K562 (cell line): ENCODE results near the gene IBA57. TPM values are rescaled to one million over a fixed set of nuclear protein-coding genes. Genes with fewer than 3 reads are reported as not detected.

Source experiments
- CEBPG ChIP-seq, 3 experiments: fragments of 200-800 bp in 1 of 3; sonication (Bioruptor generic) in 1 of 3; sonication (generic) in 1 of 3; formaldehyde crosslinking in 1 of 3; IDR thresholded peaks in 2 of 3; conservative IDR thresholded peaks in 1 of 3; 2 replicates each; pipeline versions ENCODE4 v1.6.1 to v1.8.0; 2016 to 2022; ENCODE audit warnings: missing compliant biosample characterization in 2 of 3, missing genetic modification characterization in 2 of 3, mild to moderate bottlenecking in 1 of 3, missing genetic modification reagents in 1 of 3
- IRF9 ChIP-seq: fragments of 450-650 bp; IDR thresholded peaks from 2 replicates; pipeline ENCODE4 v1.6.1; 2016; ENCODE audit warnings: missing biosample characterization, missing genetic modification characterization
- MAFF ChIP-seq: IDR thresholded peaks from 2 replicates; pipeline ENCODE4 v1.6.1; 2012; ENCODE audit warnings: low read length, improper control_type of control experiment
- MGA ChIP-seq: fragments of 450-650 bp; IDR thresholded peaks from 2 replicates; pipeline ENCODE4 v1.6.1; 2016; ENCODE audit warnings: mild to moderate bottlenecking, moderate library complexity
- POLR2B ChIP-seq: fragments of 450-650 bp; IDR thresholded peaks from 2 replicates; pipeline ENCODE4 v1.6.1; 2018; ENCODE audit warnings: low read depth; ENCODE audit not compliant: partially characterized antibody
- RFX5 ChIP-seq: IDR thresholded peaks from 2 replicates; pipeline ENCODE4 v1.6.1; 2011; ENCODE audit warnings: low read depth, mild to moderate bottlenecking, improper control_type of control experiment, low read length
- ZNF431 ChIP-seq: sonication (generic); formaldehyde crosslinking; IDR thresholded peaks from 2 replicates; pipeline ENCODE4 v1.8.0; 2022; ENCODE audit warnings: mild to moderate bottlenecking, missing genetic modification reagents
- ZNF449 ChIP-seq: fragments of 250-450 bp; sonication (Bioruptor Pico); IDR thresholded peaks from 2 replicates; pipeline ENCODE4 v1.8.0; 2022; ENCODE audit warnings: moderate library complexity, mild to moderate bottlenecking, inconsistent platforms
- ZNF699 ChIP-seq: fragments of 250-450 bp; sonication (Bioruptor Pico); IDR thresholded peaks from 2 replicates; pipeline ENCODE4 v1.8.0; 2021; ENCODE audit warnings: mild to moderate bottlenecking, moderate library complexity; ENCODE audit not compliant: insufficient replicate concordance
- polyA plus RNA-seq, 8 experiments: library from polyadenylated mRNA; depleted of rRNA in 4 of 8; stranded (reverse) in 5 of 8; unstranded in 3 of 8; fragments of >200 nt; fragmentation: Nextera tagmentation in 2 of 8; fragmentation: Illumina TruSeq in 1 of 8; extraction: Ambion mirVana in 2 of 8; extraction: Trizol in 1 of 8; gene quantifications; 2 replicates each; pipeline versions ENCODE4 v1.2.1 to v1.2.3, GENCODE V29; 2011 to 2014; ENCODE audit warnings: inconsistent platforms in 1 of 8, missing spikeins in 1 of 8
- total RNA-seq, 7 experiments: library from RNA; depleted of rRNA in 6 of 7; stranded (reverse); fragments of >200 nt in 6 of 7; fragmentation: Illumina TruSeq in 2 of 7; extraction: Trizol in 2 of 7; gene quantifications; 2 replicates each; pipeline versions ENCODE4 v1.2.1 to v1.2.3, GENCODE V29; 2011 to 2021; ENCODE audit warnings: low replicate concordance in 1 of 7
- TF ChIP-seq, protein P1 (sequence below): sonication (generic); formaldehyde crosslinking; IDR thresholded peaks from 2 replicates; pipeline ENCODE4 v1.9.0; 2022; ENCODE audit warnings: mild to moderate bottlenecking, missing genetic modification reagents

IBA57 gene
- total and polyA plus RNA-seq, 9 of the 15 experiments (the other 6 are each of a cell fraction or from before 2014, with no cell fraction given) = 0.77 to 15.5 (median 2.7) TPM

DNA sequence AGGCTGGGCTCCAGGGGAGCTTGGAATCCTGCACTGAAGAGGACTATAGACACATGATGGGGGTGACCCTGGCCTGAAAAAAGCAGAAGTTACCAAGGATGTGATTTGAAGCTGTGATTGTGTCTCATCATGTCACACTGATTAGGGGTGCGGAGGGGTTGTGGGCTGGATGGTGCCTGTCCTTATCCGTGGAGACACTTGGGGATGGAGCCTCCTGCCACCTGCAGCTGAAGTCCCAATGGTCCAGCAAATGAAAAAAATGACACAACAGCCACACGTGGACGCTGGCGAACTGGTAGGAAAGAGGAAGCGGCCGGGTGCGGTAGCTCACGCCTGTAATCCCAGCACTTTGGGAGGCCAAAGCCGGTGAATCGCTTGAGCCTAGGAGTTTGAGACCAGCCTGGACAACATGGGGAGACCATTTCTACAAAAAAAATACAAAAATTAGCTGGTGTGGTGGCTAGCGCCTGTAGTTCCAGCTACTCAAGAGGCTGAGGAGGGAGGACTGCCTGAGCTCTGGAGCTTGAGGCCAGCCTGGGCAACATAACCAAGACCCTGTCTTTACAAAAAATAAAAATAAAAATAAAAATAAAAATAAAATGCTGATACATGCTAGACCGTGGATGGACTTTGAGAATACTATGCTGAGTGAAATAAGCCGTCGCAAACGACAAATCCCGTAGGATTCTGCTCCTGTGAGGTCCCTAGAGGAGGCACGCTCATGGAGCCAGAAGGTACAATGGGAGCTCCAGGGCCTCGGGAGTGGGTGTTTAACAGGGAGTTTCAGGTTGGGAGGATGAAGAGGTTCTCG is 838 bp upstream of the IBA57 start (continued):
- TF ChIP-seq MGA (peak; percentile 37; the same call in 1 of the 2 replicates), ZNF699 (CRISPR knock-in tag) (no peak), IRF9 (tag) (no peak), MAFF (no peak; the same call in 1 of the 2 replicates), ZNF431 (CRISPR knock-in tag) (no peak), CEBPG (CRISPR knock-in tag; IDR thresholded peaks at IDR 0.05) (no peak), CEBPG (tag; conservative IDR thresholded peaks at IDR 0.05 in 1 of 2, IDR thresholded peaks at IDR 0.05 in 1 of 2) (no peak), RFX5 (no peak), ZNF449 (CRISPR knock-in tag) (no peak), POLR2B (no peak)
- TF ChIP-seq, protein P1, sequence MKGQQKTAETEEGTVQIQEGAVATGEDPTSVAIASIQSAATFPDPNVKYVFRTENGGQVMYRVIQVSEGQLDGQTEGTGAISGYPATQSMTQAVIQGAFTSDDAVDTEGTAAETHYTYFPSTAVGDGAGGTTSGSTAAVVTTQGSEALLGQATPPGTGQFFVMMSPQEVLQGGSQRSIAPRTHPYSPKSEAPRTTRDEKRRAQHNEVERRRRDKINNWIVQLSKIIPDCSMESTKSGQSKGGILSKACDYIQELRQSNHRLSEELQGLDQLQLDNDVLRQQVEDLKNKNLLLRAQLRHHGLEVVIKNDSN (CRISPR knock-in tag) = peak; percentile 80
